Lung microvascular endothelial cell (primary cell): Measurements from ENCODE around the gene KCNIP2. TPM values are rescaled to one million over a fixed set of nuclear protein-coding genes. Genes with fewer than 3 reads are reported as not detected.
"Not testable (repeated sequence)": the region's sequence is repeated elsewhere in the genome, so short reads cannot be mapped to it uniquely, and the experiment has no call there.

Experiments used
- DNase-seq, 2 donors: peaks; one replicate each; pipeline versions ENCODE4 v3.0.0 to v3.0.0-alpha.2; 2010; ENCODE audit warnings: low read depth in 2 of 2
- total RNA-seq: library from RNA; depleted of rRNA; stranded (reverse); fragments of >200 nt; gene quantifications from 2 replicates; pipeline ENCODE4 v1.2.1, GENCODE V29; 2014

Gene KCNIP2
- total RNA-seq, 1 donor from 2014 or later, result 0.20 TPM

DNA sequence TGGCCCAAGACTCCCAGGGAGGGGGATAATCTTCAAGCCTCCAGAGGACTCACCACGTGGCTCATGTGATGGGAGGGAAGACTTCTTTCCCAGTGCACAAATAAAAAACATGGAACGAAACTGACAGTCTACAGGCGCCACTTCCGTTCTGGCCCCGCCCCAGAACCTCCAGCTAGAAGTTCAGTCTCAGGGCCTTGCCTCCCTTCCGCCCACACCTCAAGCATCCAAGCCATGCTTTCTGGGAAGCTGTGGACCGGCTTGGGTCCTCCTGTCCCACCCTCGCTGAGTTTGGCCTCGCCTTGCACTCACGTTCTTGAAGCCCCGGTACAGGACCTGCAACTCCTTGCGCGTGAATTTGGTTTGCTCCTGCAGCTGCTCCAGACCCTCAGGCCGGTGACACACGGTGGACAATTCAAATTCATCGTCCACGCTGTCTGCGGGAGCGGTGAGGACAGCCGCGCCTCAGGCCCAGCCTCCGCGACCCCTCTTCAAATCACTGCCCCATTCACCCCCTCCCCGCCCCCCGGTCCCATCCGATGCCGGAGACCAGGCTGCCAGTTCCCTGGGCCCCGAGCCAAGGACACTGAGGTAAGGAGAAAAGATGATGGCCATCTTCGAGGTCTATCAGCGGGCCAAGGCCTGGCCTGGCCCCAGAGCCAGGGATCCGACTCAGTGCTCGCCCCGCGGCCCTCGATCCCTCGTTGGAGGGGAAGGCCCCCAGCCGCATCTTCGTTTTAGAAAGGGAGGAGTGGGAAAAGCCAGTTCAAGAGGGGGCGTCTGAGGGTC lies 14.6 kb downstream of the KCNIP2 start:
- no peak for DNase-seq

DNA sequence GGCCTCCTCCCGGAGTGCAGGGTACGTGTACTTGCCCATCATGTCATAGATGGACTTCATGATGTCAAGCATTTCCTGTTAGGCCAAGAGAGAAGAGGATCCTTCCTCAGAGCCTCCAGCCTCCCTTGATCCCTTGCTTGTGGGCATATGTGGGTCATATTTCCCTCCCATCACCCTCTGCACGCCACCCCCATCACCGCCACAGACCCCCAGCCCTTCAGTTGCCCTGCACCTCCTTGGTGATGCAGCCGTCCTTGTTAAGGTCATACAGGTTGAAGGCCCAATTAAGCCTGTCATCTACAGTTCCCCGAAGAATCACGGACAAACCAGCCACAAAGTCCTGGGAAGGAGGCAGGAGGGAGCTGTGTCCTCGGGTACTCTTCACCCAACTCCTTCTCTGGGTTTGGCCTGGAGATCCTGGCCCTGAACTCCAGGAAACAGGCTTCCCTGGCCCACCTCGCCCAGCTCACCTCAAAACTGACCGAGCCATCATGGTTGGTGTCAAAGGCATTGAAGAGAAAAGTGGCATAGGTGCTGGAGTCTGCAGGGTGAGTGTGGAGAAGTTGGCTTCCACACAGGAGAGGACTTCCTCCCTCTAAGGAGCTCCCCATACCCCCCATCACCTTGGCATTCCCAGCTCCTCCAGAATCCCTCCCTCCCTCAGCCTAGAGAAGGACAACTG lies 15.5 kb downstream of the KCNIP2 start:
- DNase-seq, result no peak

DNA sequence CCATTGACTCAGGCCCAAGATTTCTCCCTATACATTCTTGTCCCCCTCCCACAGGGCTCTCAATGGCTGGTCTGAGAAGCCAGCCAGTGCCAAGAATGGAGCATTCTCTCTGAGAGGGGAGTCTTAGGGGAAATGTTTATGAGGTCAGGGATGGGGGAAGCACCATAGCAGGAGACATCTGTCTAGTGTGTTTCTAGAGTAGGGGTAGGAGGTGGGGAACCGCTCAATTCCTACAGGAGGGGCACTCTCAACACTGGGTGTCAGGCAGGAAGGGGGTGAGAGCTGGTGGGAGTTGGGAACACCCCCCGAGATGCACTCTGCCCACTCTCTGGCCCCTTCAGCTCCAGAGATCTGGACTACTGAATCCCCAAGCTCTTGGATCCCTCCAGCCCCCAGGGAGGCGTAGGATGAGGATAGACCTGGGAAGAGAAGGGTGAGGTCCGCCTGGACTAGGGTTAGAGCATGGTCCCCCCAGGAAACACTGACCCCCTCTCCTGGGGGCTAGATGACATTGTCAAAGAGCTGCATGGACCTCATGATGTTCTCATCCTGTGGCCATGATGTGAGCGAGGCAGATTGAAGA lies 16.7 kb downstream of the KCNIP2 start:
- no peak for DNase-seq

DNA sequence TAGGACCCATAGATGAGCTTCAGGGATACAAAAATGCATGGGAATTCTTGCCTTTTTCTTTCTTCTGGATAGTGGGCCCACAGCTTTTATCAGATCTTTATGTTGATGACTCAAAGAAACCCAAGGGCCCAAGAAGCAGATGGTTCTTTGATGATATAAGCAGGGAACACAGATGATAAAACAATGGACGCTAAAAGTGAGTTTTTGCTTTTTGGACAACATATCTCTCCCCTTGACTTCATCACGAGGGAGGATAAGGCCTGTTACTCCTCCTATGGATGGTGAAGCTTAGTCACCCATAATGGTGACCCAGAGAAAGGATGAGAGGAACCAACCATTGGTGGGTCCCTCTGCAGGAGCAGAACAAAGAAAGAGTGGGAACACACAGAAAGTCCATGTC lies 18.9 kb downstream of the KCNIP2 start:
- DNase-seq, result no peak

DNA sequence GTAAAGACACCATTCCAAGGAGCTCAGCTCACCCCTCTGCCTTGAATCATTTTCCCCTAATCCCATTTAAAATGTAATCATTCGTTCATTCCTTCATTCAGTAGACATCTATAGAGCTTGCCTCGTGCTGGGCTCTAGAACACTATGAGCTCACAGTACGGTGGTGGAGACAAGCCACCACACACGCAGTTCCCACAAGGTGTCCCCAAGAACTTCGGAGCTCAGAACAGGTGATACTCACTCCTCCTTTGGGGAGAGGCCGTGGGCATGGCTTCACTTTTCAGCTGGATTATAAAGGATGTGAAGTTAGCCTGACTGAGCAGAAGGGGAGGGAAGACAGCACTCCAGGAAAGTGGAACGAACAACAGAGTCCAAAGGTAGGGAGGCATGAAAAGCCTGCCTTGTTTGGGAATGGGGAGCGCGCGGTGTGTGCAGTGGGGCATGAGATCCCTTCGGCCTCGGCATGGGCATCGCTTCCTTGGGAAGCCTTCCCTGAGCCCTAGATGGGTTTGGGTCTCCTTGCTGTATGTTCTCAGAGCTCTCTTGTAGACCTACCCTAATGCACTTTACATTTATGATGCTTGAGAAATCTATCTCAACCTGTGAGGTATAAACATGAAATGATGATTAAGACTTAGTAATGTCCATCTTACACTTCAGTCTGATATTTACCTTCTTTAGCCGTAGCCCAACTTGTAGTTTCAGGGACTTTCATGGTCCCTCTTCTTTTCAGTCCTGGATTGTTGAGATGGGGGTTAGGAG lies 24.5 kb downstream of the KCNIP2 start:
- no peak for DNase-seq

DNA sequence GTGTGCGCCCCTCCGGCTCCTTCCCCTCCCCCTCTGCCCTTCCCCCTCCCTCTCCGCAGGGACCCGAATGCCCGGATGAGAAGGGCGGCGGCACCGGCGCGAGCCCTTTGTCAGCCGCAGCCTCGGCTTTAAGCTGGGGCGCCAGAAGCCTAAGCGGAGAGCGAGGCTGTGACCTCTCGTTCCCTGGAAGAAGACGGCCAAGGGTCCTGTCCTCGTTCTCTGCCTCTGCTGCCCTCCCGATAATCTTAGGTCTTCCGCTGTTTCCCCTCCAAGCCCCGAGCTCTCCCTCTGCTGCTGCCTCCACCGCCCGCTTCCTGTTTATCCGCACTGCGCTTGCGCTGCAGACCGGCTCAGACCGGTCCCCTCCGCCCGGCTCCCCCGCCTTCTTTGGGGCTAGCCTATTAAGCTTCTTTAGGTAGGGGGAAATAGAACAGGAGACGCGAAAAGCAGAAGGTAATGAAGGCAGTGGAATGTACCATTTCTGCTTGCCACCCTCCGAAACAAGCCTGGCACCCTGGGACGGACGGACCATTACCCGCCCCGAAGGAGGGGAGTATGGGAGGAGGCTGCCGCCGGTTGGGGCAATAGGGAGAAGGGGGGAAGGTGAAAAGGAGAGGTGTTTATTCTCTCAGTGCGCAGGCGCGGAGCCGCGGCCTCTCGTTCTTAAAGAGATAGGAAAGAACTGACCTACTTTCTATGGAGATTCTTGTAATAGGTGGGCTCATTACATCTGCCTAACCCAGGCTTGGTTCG lies 25.3 kb downstream of the KCNIP2 start, which contains the start of gene OGA:
OGA (minus strand) TSS at position 326 of the 753 bp plus-strand sequence. CDS start 422 bp downstream, outside the sequence.
- DNase-seq, result peak; percentile 100

DNA sequence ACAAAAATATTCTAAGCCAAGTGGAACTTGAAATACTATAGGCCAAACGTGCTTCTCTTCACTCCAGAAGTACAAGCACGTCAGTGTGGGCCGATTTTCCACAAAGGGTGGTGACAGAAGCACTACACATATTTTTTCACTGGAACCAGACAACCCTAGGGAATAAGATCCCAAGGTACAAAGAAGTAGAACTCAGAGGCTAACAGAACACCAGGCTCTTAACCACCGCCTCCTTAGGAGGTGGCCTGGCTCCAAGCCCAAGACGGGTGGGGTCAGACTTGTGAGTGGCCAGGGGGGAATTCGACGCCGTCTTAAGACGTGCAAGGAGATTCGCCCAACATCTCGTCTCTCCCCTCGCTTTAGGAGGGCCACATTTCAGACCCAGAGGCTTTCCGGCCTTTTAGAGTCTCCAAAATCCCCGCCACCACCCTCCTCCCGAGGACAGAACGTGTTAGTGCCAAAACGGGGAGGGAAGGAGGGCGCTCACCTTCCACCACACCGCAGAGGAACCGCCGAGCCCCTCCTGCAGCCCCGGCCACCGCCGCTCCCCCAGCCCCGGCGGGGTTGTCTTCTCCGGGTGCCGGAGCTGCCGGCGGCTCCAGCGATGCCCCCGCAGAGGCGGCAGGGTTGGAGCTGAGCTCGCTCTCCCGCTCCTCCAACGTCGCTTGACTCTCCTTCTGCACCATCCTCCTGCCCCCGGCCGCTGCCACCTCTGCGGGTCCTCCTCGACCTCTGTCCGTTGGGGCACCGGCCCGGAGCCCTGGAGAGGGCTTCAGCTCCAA lies 26.1 kb downstream of the KCNIP2 start:
- peak; percentile 52 to 96 for DNase-seq

DNA sequence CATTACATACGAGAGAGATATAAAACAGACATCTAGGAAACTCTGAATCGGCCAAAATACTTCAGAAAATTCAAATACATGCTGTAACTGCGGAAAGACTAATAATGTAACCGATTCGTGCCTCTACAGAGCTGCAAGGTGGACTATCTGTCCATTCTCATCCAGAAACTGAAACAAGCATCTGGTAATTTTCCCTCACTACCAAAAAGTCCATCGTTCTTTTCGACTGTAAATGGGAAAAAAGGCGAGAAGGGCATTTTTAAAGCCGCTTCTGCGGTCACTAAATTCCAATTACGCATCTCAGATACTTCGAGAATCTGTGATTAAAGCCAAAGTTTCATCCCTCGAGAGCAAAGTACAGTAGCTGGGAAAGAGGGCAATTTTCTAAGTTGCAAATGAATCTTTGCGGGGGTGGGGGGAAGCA lies 26.7 kb downstream of the KCNIP2 start:
- no peak for DNase-seq

DNA sequence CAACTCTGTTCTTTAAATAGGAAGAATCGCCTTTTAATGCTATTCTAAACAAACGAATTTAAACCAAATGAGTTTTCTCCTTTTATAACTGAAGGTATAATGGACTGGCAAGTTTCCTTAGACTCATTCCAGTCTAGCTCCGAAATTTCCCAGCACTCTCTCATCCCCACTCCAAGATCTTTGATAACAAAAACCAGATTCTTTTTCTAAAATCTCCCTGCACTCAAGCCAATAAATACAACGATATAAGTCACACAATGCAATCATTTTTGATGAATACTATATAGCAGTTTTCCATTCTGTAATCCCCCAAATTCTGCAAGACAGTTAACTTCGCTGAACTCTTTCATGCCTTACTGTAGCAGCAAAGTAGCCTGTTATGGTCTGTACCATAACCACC lies 27.2 kb downstream of the KCNIP2 start:
- DNase-seq, result no peak

DNA sequence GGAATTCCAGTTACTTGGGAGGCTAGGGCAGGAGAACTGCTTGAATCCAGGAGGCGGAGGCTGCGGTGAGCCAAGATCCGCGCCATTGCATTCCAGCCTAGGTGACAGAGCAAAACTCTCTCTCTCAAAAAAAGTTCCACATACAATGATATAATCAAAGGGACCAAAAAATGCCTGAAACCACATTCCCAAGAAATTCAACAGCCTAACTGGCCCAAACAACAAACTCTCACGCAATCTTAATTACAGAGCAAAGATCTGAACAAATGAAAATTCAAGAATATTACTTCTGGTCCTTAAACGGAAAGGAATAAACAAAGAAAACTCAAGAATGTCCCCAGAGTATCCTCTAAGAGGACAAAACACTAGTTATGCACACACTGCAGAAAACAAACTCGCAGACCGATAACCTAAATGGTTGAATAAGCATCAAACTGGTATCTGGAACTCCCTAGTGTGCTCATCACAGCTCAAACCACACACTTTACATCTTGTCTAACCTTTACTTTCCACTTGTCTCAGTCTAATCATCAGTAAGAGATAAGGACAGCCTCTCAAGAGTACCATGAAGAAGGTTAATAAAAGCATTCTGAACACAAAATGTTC lies 29.0 kb downstream of the KCNIP2 start:
- no peak for DNase-seq

DNA sequence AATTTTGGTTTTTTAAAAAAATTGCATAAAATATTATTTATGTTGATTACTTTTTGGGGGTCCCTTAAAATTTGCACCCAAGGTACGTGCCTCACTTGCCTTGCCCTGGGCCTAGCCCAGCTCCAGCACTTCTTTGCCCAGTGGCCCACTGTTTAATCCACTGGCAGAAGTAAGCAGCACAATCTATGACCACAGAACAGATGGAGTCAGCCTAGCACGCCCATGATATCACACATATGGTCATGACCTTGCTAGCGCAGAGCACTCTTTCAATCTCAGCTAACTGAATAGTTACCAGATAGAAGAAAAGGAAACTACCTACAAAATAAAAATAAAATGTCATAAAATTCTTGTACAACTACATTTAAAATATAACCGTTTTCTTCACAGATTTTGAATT lies 31.0 kb downstream of the KCNIP2 start:
- no peak for DNase-seq

DNA sequence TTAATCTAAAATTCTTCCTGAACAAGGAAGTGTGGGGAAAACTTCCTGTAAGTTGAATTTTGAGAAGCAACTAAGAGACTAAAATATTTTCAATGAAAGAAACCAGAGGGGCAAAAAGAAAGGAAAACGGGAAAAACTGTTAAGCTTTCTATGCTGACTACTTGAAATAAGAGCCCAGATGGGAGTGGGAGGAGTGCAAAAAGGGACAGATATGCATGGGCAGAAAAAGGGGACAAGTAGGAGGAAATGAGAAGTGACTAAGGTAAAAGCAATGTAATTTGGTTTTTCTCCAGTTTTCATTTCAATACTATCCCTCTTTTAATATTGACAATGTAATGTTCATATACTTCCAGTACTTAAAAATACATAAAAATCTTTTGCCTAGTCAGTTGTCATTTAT lies 36.4 kb downstream of the KCNIP2 start:
- no peak for DNase-seq

DNA sequence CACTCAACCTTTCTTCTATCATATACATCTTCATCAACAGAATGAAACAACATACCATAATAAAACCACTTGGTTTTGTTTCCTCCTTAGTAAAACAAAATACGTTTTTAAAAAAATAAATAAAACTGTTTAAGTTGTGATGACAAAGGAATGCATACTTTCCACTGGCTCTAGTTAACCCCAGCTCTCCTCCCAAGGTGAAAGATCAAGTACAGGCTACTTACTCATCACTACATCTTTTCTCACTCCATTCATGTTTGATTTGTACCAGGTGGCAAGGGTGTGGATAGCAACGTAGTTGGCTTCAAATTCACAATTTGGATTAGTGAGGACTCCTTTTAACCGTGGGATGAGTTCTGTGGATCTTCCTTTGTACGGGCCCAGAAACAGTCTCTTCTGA lies 40.1 kb downstream of the KCNIP2 start:
- no peak for DNase-seq

DNA sequence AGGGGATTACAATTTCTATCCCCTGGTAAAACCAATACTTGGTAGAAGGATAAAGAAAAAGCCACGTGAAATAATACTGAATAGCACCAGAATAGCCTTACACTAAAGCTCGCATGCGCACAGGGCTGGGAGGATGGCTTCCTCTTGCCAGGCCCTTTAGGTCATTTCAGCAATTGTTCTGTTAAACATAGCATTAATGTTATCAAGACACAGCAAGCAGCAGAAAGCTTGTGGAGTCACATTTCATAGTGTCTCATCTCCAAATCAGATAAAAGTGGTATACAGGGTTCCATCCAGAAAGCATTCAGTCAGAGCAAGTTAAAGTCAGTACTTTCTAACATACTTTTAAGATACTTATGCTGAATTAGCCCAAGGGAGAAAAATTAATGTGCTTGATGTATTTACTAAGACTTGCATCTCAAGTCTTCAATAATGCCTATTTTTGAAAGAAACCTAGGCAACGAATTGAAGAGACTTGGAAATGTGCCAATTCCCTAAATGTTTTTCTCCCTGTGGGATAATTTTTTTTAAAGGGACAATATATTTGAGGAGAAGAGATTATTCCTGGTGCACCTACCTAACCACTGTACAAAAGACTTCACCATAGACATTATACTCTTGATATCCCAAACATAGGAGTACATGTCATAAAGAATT lies 46.1 kb downstream of the KCNIP2 start:
- DNase-seq, result no peak

DNA sequence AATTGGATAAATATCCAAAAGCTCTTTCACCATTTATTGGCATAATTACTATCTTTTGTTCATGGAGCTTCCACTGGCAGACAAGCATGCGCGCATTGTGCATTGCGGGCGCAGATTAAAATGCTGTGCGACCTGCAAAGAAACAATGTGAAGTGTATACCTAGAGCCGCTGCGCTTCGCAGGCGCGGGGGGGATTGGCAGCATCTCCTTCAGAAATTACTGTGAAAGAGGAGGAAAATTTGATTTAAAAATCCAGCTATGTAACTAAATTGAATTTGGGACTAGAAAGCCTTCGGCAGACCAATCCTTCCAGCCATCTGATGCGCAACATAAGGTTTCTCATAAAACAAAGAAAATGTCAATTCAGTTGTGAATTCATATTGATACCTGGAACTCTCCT lies 50.1 kb downstream of the KCNIP2 start:
- no peak for DNase-seq

DNA sequence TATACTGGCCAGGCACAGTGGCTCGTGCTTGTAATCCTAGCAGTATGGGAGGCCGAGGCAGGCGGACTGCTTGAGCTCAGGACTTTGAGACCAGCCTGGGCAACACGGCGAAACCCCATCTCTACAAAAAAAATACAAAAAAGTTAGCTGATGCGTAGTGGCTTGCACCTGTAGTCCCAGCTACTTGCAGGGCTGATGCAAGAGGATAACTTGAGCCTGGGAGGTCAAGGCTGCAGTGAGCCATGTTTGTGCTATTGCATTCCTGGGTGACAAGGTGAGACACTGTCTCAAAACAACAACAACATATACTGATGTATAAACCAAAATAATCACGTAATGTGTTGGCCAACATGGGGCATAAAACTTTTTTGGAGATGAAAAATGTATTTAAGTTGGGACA lies 53.9 kb downstream of the KCNIP2 start:
- no peak for DNase-seq

DNA sequence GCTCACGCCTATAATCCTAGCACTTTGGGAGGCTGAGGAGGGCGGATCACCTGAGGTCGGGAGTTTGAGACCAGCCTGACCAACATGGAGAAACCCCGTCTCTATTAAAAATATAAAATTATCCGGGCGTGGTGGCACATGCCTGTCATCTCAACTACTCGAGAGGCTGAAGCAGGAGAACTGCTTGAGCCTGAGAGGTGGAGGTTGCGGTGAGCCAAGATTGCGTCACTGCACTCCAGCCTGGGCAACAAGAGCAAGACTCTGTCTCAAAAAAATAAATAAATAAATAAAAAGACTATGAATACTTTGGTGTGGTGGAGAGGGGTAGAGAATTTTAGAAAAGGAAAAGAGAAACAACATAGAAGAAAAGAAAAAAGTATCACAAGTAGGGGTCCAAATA lies 54.4 kb downstream of the KCNIP2 start:
- not testable (repeated sequence) for DNase-seq

DNA sequence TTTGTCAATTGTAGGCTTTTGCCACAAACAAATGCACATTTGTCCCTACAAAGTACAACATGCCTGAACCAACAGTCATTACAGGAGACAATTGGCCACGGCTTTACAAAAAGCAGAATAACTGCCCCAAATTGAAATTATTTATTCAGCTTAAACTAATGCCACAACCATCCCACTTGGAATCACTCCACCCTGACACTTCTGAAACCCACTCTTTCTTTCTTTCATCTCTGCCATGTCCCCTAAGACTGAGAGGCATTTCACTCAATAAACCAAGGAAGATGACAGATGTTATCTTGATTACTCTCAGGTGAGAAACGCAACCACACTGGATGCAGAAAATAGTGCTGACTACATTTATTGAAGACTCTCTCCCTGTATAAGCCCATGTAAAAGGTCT lies 57.8 kb downstream of the KCNIP2 start:
- no peak for DNase-seq

DNA sequence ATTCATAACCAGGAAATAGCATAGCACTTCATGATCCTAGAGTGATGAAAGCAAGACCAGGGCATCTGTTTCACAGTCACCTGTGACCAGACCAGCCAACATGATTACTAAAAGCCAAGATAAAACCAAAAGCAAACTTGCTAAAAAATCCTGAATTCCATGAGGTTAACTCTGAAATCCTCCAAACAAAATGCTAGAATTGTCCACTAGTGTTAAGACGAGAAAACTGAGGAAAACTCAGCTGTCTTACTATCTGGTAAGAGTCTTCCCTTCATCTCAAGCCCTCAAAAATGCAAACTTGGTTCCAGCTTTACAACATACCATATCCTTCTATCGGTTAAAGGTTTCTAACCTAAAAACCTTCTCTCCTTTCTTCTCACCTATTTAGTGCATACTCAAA lies 59.0 kb downstream of the KCNIP2 start:
- no peak for DNase-seq
